Esophagus squamous epithelium (tissue), 5 donors: ENCODE measurements around the gene REPIN1. TPM values are rescaled to one million over a fixed set of nuclear protein-coding genes. Genes with fewer than 3 reads are reported as not detected.

Experiments used
- DNase-seq: peaks from one replicate; lab custom pipeline; 2025; lab: John Stamatoyannopoulos, UW
- H3K27ac ChIP-seq, 4 donors: fragments of 200-600 bp; sonication (generic); one replicate each; pipeline ENCODE4 v1.5.1; 2016 to 2019; ENCODE audit warnings: mild to moderate bottlenecking in 1 of 4
- H3K27me3 ChIP-seq, 4 donors: fragments of 200-600 bp; sonication (generic); 1 replicate in 3 of 4; 2 replicates in 1 of 4; pipeline versions ENCODE4 v1.5.1 to v1.6.0; 2017 to 2021; ENCODE audit warnings: antibody characterized with exemption in 1 of 4
- H3K36me3 ChIP-seq, 3 donors: fragments of 200-600 bp; sonication (generic); one replicate each; pipeline ENCODE4 v1.5.1; 2016 to 2019
- H3K4me1 ChIP-seq, 3 donors: fragments of 200-600 bp; sonication (generic); one replicate each; pipeline ENCODE4 v1.5.1; 2017 to 2019
- H3K4me3 ChIP-seq, 4 donors: fragments of 200-600 bp; sonication (generic); 1 replicate in 3 of 4; 2 replicates in 1 of 4; pipeline ENCODE4 v1.5.1; 2016 to 2019; ENCODE audit warnings: mild to moderate bottlenecking in 2 of 4, moderate library complexity in 1 of 4
- H3K9me3 ChIP-seq, 3 donors: fragments of 200-600 bp; sonication (generic); one replicate each; pipeline ENCODE4 v1.5.1; 2016 to 2019
- POLR2A ChIP-seq, 4 donors: fragments of 450-650 bp; IDR thresholded peaks; one replicate each; pipeline ENCODE4 v1.6.1; 2017; ENCODE audit warnings: antibody characterized with exemption in 4 of 4, mild to moderate bottlenecking in 4 of 4, moderate library complexity in 3 of 4
- WGBS, 2 donors: methylation state at CpG; one replicate each; pipeline ENCODE4 v1.1.5; 2018; 5-methylcytosine and 5-hydroxymethylcytosine counted together
- intact Hi-C: fragments of 100-400 bp; cut with DNase I; formaldehyde crosslinking; loops from one replicate; pipeline ENCODE4 v1.15.0; 2022
- total RNA-seq, 4 donors: library from RNA; depleted of rRNA; stranded (reverse); fragments of >200 nt; gene quantifications; one replicate each; pipeline ENCODE4 v1.1.0, GENCODE V29; 2016
- TF ChIP-seq, protein P1 (sequence below), 6 experiments: fragments of 450-650 bp in 4 of 6; fragments of 200-600 bp in 2 of 6; sonication (generic) in 2 of 6; IDR thresholded peaks; one replicate each; pipeline ENCODE4 v1.5.1; 2016 to 2019; ENCODE audit warnings: antibody characterized with exemption in 6 of 6, mild to moderate bottlenecking in 4 of 6, moderate library complexity in 4 of 6
- donor health status: DM: yes; HTN: yes; CAD: no.

Gene REPIN1
- total RNA-seq, 4 donors from 2014 or later: 42.8 to 75.7 (median 63.2) TPM

DNA sequence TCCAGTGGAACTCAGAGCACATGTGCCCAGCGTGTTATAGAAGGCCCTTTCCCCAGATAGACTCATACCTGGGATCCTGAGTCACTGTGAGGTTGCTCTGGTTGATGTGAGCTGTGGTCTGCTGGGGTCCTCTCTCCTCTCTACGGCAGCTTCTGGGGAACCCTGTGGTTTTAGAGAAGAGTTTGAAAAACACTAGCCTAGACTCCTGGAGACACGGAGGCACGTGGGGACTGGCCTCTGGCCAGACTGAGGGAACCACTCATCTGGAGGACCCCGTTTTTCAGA is 20.9 kb downstream of the REPIN1 start:
- H3K27ac ChIP-seq: no peak overlapping the region
- no peaks in the 10 kb centered on the region for H3K27me3 ChIP-seq
- DNase-seq: no peak
- 68% methylated on average over 3 of the region's 5 CpGs; no CpG with 5 or more reads in 1 of the 2 donors for WGBS, 2 donors
- peaks cover 0 to 7% (median 0%) of the 10 kb centered on the region in 3 donors for H3K36me3 ChIP-seq
- intact Hi-C loops: no loop called here
- H3K9me3 ChIP-seq: no peaks in the 10 kb centered on the region
- H3K4me1 ChIP-seq: peaks cover 0 to 11% (median 0%) of the 10 kb centered on the region in 3 donors
- TF ChIP-seq POLR2A (IDR thresholded peaks at IDR 0.05): no peak
- no peak overlapping the region for H3K4me3 ChIP-seq

DNA sequence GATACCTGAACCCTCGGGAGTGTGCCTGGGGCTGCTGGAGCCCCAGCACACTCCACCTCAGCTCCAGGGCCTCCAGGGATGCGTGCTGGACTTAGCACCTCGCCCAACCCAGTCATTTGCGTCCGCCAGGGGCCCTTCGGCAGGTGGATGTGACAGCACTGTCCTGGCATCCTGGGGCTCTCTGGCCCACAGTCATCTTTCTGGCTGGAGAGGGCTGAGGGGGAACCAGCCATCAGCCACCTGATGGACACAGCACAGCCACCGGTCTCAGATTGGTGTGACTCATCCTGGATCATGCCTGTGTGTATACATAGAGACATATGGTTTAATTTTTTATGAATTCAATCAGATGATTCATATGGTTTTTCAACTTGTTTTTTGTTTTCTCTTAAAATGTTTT is 21.6 kb downstream of the REPIN1 start:
- WGBS, 2 donors: 79 to 88% methylated on average over 5 to 7 of the region's 7 CpGs
- TF ChIP-seq, protein P1, sequence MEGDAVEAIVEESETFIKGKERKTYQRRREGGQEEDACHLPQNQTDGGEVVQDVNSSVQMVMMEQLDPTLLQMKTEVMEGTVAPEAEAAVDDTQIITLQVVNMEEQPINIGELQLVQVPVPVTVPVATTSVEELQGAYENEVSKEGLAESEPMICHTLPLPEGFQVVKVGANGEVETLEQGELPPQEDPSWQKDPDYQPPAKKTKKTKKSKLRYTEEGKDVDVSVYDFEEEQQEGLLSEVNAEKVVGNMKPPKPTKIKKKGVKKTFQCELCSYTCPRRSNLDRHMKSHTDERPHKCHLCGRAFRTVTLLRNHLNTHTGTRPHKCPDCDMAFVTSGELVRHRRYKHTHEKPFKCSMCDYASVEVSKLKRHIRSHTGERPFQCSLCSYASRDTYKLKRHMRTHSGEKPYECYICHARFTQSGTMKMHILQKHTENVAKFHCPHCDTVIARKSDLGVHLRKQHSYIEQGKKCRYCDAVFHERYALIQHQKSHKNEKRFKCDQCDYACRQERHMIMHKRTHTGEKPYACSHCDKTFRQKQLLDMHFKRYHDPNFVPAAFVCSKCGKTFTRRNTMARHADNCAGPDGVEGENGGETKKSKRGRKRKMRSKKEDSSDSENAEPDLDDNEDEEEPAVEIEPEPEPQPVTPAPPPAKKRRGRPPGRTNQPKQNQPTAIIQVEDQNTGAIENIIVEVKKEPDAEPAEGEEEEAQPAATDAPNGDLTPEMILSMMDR (IDR thresholded peaks at IDR 0.05): no peak
- no peak for TF ChIP-seq POLR2A (IDR thresholded peaks at IDR 0.05)
- Histone ChIP-seq H3K36me3 (peaks cover 0 to 7% (median 0%) of the 10 kb centered on the region in 3 donors), H3K4me3 (no peak overlapping the region), H3K27ac (no peak overlapping the region), H3K9me3 (no peaks in the 10 kb centered on the region), H3K4me1 (peaks cover 0 to 9% (median 0%) of the 10 kb centered on the region in 3 donors), H3K27me3 (no peaks in the 10 kb centered on the region)
- no peak for DNase-seq
- intact Hi-C loops: no loop called here

DNA sequence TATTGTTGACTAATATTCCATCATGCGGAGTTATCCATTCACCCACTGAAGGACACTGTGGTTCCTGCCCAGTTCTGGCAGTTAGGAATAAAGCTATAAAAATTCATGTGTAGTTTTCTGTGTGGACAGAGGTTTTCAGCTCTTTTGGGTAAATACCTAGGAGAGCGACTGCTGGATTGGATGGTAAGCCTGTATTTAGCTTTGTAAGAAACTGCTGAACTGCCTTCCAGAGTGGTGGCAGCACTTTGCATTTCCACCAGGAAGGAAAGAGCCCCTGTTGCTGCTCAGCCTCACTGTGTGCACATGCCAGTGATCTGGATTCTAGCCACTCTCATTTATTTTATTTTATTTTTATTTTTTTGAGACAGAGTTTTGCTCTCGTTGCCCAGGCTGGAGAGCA is 24.7 kb downstream of the REPIN1 start:
- no peak for DNase-seq
- 92 to 97% methylated on average over 3 of the region's 3 CpGs for WGBS, 2 donors
- Histone ChIP-seq H3K36me3 (peaks cover 0 to 28% (median 8%) of the 10 kb centered on the region in 3 donors), H3K4me1 (peaks cover 0 to 9% (median 0%) of the 10 kb centered on the region in 3 donors), H3K27ac (no peak overlapping the region), H3K9me3 (no peaks in the 10 kb centered on the region), H3K27me3 (no peaks in the 10 kb centered on the region), H3K4me3 (no peak overlapping the region)
- intact Hi-C loops: no loop called here
- TF ChIP-seq, protein P1 (IDR thresholded peaks at IDR 0.05): no peak
- no peak for TF ChIP-seq POLR2A (IDR thresholded peaks at IDR 0.05)

DNA sequence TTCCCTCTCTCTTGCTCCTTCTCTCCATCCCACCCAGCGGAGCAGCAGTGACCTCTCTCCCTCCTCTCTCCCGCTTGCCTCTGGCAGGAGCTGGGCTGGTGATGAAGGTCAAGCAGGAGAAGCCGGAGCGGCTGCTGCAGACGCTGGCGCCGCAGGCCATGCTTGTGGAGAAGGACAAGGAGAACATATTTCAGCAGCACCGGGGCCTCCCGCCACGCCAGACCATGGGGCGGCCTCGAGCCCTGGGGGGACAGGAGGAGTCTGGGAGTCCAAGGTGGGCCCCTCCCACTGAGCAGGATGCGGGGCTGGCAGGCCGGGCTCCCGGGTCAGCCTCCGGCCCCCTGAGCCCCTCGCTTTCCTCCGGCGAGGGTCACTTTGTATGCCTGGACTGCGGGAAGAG is 27.8 kb downstream of the REPIN1 start:
- Histone ChIP-seq H3K27me3 (no peaks in the 10 kb centered on the region), H3K9me3 (no peaks in the 10 kb centered on the region), H3K27ac (no peak overlapping the region), H3K4me1 (peaks cover 0 to 17% (median 8%) of the 10 kb centered on the region in 3 donors), H3K36me3 (peaks cover 0 to 26% (median 8%) of the 10 kb centered on the region in 3 donors), H3K4me3 (no peak overlapping the region)
- 68 to 100% methylated on average over 1 to 3 of the region's 20 CpGs for WGBS, 2 donors
- DNase-seq: no peak
- intact Hi-C loops: no loop called here
- TF ChIP-seq POLR2A (IDR thresholded peaks at IDR 0.05): no peak
- TF ChIP-seq, protein P1 (IDR thresholded peaks at IDR 0.05): no peak

DNA sequence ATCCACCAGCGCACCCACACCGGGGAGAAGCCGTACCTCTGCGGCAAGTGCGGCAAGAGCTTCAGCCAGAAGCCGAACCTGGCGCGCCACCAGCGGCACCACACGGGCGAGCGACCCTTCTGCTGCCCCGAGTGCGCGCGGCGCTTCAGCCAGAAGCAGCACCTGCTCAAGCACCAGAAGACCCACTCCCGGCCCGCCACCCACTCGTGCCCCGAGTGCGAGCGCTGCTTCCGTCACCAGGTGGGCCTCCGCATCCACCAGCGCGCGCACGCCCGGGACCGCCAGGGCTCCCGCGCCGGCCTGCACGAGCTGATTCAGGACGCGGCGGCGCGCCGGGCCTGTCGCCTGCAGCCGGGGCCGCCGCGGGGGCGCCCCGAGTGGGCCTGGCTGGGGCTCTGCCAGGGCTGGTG is 28.2 kb downstream of the REPIN1 start:
- no peak for DNase-seq
- no peak overlapping the region for H3K4me3 ChIP-seq
- H3K27ac ChIP-seq: no peak overlapping the region
- peaks cover 0 to 17% (median 8%) of the 10 kb centered on the region in 3 donors for H3K4me1 ChIP-seq
- no peaks in the 10 kb centered on the region for H3K9me3 ChIP-seq
- intact Hi-C loops: no loop called here
- no peaks in the 10 kb centered on the region for H3K27me3 ChIP-seq
- no peak for TF ChIP-seq POLR2A (IDR thresholded peaks at IDR 0.05)
- TF ChIP-seq, protein P1 (IDR thresholded peaks at IDR 0.05): no peak
- WGBS, 2 donors: no CpG with 5 or more reads among the region's 48 CpGs
- peaks cover 0 to 26% (median 8%) of the 10 kb centered on the region in 3 donors for H3K36me3 ChIP-seq
